Stimulated activated CD4-positive, alpha-beta T cell treated with anti-CD3 and anti-CD28 coated beads, TNF-alpha, amount 100 ng/mL, for 24 hours (primary cell): Measurements from ENCODE around the gene SNRPD2.
"Not testable (repeated sequence)": the region's sequence is repeated elsewhere in the genome, so short reads cannot be mapped to it uniquely, and the experiment has no call there.

ENCODE experiments used
- DNase-seq, 3 experiments: peaks; one replicate each; pipeline ENCODE4 v3.0.0-alpha.2; 2020; ENCODE audit warnings: low read depth in 3 of 3

SNRPD2 gene

DNA sequence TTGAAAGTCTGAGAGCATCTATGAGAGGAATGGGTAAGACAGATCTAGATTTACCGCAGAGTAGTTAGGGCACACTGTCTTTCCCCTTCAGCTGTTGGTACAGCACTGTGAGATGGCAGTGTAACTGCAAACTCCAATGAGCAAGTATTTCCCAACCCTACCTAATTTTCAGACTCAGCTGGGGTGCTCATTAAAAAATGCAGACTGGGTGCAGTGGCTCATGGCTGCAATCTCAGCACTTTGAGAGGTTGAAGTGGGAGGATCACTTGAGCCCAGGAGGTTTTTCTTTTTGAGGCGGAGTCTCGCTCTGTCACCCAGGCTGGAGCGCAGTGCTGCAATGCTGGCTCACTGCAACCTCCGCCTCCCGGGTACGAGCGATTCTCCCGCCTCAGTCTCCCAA lies 13.4 kb upstream of the SNRPD2 start:
- DNase-seq: no peak

GRCh38 chr19:45701676-45702075 lies 9.9 kb upstream of the SNRPD2 start:
- no peak for DNase-seq

DNA sequence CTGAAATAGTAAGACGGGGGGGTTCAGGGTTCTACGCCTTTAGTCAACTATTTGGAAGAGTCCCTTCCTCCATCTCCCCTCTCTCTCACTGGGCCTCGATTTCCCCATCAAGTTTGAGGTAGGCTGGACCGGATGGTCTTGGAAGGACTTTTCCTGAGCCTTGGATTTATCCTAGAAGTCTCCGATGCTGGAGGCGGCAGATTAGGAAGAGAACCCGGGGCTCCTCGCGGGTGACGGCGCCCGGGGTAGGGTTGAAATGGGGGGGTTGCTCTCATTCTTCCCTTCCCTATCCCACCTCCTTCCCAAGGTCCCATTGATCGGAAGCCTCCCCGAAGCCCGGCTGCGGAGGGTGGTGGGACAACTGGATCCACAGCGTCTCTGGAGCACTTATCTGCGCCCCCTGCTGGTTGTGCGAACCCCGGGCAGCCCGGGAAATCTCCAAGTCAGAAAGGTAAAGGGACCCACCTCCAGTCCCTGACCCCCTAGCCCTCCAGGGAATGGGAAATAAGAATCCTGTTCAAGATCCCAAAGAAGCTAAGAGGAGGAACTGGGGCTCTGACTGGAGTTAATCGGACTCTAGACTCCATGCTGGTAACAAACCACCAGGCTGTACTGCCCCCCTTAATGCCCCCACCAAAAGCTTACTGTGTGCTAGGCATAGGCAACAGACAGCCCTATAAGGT lies 1.5 kb upstream of the SNRPD2 start:
- peak; percentile 72 to 81 (median 73) for DNase-seq

DNA sequence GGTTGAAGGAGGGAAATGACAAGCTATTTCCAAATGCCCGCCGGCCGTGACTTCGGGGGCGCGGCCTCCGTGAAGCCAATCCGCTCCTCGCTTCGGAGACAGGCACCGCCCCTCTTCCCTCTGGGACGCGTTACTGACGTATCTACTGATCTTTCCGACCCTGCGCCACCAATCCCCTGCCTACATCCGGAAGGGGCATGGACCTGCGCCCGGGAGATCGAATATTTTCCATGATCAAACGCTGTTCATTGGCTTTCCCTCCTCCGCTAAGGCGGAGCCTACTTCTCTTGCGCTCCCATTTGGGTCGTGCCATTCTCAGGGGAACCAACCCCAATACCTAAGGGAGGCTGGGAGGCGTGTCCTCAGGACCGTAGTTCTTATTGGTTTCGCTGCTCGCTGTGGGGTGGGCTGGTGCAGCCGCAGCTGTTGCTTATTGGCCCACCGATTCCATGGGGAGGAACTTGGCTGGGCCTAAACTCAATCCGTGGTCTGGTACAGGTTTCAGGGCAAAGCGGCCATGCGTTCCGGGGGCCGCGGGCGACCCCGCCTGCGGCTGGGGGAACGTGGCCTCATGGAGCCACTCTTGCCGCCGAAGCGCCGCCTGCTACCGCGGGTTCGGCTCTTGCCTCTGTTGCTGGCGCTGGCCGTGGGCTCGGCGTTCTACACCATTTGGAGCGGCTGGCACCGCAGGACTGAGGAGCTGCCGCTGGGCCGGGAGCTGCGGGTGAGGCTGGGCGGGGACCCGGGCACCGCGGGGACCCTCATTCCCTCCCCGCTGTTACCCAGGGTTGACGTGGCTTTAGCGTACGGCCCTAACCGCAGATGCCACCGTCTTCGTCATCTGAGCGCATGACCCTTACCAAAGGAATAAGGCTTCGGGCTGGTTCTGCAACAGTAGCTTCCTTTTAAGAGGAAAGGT lies 693 bp upstream of the SNRPD2 start, which contains the start of gene QPCTL:
Gene QPCTL, plus strand, starts transcription at position 480 of the 919 bp plus-strand sequence. Its CDS starts 38 bp downstream, at position 518.
- peak; percentile 91 to 97 (median 96) for DNase-seq

GRCh38 chr19:45687599-45687998 lies 4.2 kb downstream of the SNRPD2 start:
- no peak for DNase-seq

DNA sequence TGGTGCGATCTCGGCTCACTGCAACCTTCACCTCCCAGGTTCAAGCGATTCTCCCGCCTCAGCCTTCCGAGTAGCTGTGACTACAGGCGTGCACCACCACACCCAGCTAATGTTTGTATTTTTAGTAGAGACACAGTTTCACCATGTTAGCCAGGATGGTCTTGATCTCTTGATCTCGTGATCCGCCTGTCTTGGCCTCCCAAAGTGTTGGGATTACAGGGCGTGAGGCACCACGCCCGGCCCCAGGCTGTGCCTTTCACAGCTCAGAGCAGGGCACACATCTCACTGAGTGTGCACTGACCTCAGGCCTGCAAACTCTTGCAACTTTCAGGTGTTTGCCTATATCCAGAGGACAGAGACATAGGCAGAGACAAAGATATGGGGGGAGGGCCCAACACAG lies 6.7 kb downstream of the SNRPD2 start:
- DNase-seq: not testable (repeated sequence)

DNA sequence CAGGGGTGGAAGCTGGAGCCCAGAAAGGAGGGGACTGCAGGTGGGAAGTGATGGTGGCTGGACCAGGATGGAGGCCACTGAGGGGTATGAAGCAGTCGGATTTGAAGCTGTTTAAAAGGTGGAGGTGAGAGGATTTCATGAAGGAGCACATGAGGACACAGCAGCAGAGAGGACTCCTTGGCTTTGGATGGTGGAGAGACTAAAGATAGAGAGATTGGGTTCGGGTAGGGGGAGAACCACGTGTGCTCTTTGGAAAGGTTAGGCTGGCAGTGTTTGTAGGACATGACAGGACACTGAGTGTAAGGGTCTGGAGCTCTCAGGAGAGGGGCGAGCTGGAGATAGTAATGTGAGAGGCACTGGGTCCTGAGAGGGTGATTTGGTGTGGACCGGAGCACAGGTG lies 8.8 kb downstream of the SNRPD2 start:
- no peak for DNase-seq

- DNase-seq: no peak
These were observed 9.6 kb downstream of the SNRPD2 start for GRCh38 chr19:45682117-45682516.

- DNase-seq: peak; percentile 63 to 83 (median 73)
These were observed 10.2 kb downstream of the SNRPD2 start for GRCh38 chr19:45681391-45682015.

- peak; percentile 60 to 91 (median 68) for DNase-seq
These were observed 14.2 kb downstream of the SNRPD2 start for GRCh38 chr19:45677351-45678230.

GRCh38 chr19:45676851-45677263 lies 14.9 kb downstream of the SNRPD2 start:
- DNase-seq: peak in 1 of 3 experiments; percentile 45

- no peak for DNase-seq
These were observed 16.8 kb downstream of the SNRPD2 start for GRCh38 chr19:45674946-45675345.

DNA sequence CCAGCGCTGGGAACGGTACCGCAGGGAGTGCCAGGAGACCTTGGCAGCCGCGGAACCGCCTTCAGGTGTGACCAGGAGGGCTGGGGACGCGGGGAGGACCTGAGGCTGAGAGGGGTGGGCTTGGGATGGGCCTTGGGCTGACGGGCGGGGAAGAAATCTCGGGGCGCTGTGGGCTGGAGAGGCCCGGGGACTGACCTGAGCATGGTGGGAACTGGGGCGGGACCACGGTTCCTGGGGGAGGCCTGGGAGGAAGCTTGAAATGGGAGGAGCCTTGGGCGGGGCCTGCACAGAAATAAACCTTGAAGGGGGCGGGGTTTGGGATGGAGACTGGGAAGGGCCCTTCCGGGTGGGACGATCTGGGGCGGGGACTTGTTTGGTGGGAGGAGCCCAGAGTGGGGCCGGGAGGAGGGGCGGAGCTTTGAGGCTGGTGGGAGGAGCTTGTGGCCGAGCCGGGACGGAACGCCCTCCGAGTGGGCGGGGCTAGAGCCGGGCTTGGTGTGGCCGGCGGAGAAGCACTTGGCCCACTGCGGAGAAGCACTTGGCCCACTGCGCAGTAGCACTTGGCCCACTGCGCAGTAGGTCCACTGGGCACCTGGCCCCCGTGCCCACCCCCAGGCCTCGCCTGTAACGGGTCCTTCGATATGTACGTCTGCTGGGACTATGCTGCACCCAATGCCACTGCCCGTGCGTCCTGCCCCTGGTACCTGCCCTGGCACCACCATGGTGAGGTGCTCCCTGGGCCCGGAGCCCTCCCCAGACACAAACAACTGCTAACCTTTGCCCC lies 20.9 kb downstream of the SNRPD2 start:
- DNase-seq: peak in 1 of 3 experiments; percentile 61

- DNase-seq: peak in 1 of 3 experiments; percentile 34
These were observed 23.3 kb downstream of the SNRPD2 start for GRCh38 chr19:45668342-45668871.

DNA sequence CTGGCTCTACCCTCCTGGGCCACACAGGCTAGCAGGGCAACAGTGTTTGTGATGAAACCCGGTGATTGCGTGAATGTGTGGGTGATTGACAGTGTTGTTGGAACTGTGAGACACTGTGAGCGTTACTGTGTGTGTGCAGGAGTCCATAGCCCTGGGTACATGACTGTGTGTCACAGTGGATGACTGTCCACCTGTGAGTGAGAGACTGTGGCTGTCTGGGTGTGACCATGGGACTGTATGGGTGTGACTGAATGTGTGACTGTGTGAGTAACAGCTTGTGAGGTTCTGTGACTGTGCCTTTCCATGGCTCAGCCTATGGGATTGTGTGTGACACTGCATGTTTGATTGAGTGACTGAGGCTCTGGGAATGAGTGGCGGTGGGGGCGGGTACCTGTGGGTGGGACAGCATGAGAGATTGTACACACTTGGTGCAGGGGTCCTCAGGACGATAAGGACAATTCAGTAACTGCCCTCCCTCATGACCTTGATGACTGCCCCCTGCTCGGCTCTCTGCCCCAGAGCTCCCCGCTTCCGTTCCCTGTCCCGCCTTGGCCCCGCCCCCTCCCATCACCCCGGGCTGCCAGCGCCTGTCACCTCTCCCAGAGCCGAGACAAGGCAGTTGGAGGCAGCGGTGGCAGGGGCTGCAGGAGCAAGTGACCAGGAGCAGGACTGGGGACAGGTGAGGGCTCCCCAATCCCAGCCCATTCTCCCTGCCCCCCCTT lies 24.0 kb downstream of the SNRPD2 start, which contains the start of gene GIPR:
Gene GIPR, plus strand, starts transcription at position 602 of the 722 bp plus-strand sequence. CDS start 1,300 bp downstream, outside the sequence.
- peak in 2 of 3 experiments; percentile 59 to 75 for DNase-seq

DNA sequence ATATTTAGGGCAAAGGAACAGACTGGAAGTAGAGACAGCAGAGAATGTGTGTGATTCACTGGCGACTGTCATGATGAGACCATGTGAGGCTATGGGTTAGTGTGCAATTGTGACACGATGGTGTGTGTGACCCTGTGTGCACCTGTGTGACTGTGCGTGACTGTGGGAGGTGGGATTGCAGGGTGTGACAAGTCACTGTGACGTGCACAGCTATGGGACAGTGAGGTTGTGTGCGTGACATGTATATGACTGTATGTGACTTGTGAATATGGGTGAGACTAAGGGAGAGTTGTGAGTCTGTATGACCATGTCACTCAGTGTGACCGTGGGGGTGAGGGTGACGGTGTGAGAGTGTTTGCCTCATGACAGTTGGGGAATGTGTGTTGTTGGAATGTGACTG lies 27.2 kb downstream of the SNRPD2 start:
- DNase-seq: no peak

GRCh38 chr19:45663800-45664199 lies 28.0 kb downstream of the SNRPD2 start:
- no peak for DNase-seq

GRCh38 chr19:45660636-45661035 lies 31.1 kb downstream of the SNRPD2 start:
- DNase-seq: no peak

GRCh38 chr19:45659096-45659729 lies 32.5 kb downstream of the SNRPD2 start:
- no peak for DNase-seq
